ENCODE results near the gene USP40. TPM values are rescaled to one million over a fixed set of nuclear protein-coding genes. Genes with fewer than 3 reads are reported as not detected.

The USP40 gene
- total RNA-seq, 1 donor from 2014 or later, result 11.0 TPM

DNA sequence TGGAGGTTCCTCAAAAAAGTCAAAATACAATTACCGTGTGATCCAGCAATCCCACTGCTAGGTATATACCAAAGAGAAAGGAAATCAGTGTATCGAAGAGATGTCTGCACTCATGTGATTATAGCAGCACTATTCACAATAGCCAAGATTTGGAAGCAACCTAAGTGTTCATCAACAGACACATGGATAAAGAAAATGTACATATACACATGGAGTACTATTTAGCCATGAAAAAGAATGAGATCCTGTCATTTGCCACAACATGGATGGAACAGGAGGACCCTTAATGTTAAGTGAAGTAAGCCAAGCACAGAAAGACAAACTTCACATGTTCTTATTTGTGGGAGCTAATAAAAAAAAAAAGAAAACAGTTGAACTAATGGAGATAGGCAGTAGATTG lies 133.6 kb downstream of the USP40 start:
- intact Hi-C loops (cut with micrococcal nuclease), result no loop called here

DNA sequence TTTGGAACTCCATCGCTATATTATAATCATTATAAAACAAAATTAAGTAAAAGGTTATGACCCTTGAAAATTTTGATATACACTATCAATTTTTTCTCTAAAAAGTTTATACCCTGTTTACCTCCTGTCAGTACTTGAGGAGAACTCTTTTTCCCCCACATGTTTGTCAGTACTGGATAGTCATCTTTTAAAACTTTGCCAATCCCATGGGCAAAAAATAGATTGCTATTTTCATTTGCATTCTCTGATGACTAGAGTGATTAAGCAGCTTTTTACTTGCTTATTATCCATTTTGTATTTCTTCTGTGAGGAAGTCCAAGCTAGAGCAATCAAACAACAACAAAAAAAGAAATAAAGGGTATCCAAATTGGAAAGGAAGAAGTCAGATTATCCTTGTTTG lies 135.9 kb downstream of the USP40 start:
- intact Hi-C loops (cut with micrococcal nuclease), result no loop called here

GRCh38 chr2:233430081-233430480 lies 136.5 kb downstream of the USP40 start:
- intact Hi-C loops (cut with micrococcal nuclease), result no loop called here

- intact Hi-C loops (cut with micrococcal nuclease), result no loop called here
These were observed 137.2 kb downstream of the USP40 start for GRCh38 chr2:233429175-233429897.

DNA sequence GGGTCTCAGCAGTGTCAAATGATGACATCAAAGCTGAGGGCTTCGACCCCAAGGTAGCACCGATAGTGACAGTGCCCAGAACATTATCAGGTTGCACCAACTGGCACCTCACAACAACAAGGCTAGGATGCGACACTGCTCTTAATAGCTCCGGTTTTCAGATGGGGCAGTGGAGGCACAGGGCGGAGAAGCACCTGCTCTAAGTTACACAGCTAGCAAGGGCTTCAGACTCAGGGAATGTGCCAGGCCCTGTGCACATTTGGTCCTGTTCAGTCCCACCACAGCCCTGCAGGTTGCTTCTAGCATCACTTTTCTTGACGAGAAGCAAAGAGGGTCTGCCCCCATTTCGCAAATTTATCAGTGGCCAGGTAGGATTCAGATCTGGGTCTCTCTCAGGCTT lies 138.1 kb downstream of the USP40 start:
- intact Hi-C loops (cut with micrococcal nuclease), result no loop called here

GRCh38 chr2:233428008-233428407 lies 138.6 kb downstream of the USP40 start:
- intact Hi-C loops (cut with micrococcal nuclease), result no loop called here

- intact Hi-C loops (cut with micrococcal nuclease), result no loop called here
These were observed 139.8 kb downstream of the USP40 start for GRCh38 chr2:233426619-233427342.

Other genes with a start within 250 kb of the USP40 start
- 68.6 and 75.6 TPM in 2 replicates for gene DGKD, start 212.3 kb downstream of the USP40 start, total RNA-seq
- gene UGT1A8, start 50.9 kb upstream of the USP40 start, total RNA-seq, result not detected in 2 replicates
- gene UGT1A10, start 69.7 kb upstream of the USP40 start, total RNA-seq, result not detected in 2 replicates
- gene UGT1A9, start 105.1 kb upstream of the USP40 start, total RNA-seq, result not detected in 2 replicates
- not detected in 2 replicates for gene UGT1A7, start 115.1 kb upstream of the USP40 start, total RNA-seq
- gene UGT1A6, start 126.1 kb upstream of the USP40 start, total RNA-seq, result not detected in 2 replicates
- gene UGT1A5, start 146.1 kb upstream of the USP40 start, total RNA-seq, result not detected in 2 replicates
- not detected in 2 replicates for gene UGT1A4, start 152.0 kb upstream of the USP40 start, total RNA-seq
- not detected in 2 replicates for gene UGT1A3, start 162.3 kb upstream of the USP40 start, total RNA-seq
- gene UGT1A1, start 193.5 kb upstream of the USP40 start, total RNA-seq, result not detected in 2 replicates
- gene MROH2A, start 211.5 kb upstream of the USP40 start, total RNA-seq, result not detected in 2 replicates

Data from T-helper 2 cell treated with Interferon-gamma antibody and Interleukin-4, amounts not matched to agents 100 ng/mL and 5 ng/mL, for 36 hours (primary cell).